ENCODE measurements around the gene DMAC2L.
"Not testable (repeated sequence)": the region's sequence is repeated elsewhere in the genome, so short reads cannot be mapped to it uniquely, and the experiment has no call there.

The DMAC2L gene

DNA sequence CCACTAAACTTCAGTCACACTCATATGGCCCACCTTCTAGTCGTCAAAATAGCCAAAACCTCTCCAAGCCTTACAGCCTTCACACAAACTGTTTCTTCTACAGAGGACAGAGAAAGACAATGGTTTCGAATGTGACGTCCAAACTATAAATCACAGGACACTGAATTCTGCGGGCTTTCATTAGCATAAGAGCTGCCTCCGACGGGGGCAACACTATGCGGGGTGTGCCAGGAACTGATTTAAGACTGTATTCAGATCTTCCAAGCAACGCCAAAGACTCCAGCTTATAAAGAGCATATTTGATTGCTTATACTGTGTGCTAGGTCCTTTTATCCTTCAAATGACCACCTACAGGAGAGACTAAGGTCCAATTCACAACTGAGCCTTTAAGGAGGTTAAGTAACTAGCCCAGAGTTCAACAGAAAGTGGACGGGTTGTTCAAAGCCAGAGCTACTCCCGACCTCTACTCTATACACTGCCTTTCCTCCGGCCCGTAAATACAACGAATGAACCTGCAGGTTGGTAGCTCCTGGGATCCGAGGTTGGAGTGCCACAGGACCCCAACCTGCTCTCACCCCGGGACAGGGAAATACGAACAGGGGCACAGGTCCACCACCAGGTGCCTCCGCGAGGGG is 670 bp upstream of the DMAC2L start:
- no peak for DNase-seq (ENCODE audit: insufficient read length, low spot score)
- no peak for FAIRE-seq
- TF ChIP-seq, protein P1, sequence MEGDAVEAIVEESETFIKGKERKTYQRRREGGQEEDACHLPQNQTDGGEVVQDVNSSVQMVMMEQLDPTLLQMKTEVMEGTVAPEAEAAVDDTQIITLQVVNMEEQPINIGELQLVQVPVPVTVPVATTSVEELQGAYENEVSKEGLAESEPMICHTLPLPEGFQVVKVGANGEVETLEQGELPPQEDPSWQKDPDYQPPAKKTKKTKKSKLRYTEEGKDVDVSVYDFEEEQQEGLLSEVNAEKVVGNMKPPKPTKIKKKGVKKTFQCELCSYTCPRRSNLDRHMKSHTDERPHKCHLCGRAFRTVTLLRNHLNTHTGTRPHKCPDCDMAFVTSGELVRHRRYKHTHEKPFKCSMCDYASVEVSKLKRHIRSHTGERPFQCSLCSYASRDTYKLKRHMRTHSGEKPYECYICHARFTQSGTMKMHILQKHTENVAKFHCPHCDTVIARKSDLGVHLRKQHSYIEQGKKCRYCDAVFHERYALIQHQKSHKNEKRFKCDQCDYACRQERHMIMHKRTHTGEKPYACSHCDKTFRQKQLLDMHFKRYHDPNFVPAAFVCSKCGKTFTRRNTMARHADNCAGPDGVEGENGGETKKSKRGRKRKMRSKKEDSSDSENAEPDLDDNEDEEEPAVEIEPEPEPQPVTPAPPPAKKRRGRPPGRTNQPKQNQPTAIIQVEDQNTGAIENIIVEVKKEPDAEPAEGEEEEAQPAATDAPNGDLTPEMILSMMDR (IDR thresholded peaks at IDR 0.05; ENCODE audit: insufficient read depth, missing control alignments): no peak

DNA sequence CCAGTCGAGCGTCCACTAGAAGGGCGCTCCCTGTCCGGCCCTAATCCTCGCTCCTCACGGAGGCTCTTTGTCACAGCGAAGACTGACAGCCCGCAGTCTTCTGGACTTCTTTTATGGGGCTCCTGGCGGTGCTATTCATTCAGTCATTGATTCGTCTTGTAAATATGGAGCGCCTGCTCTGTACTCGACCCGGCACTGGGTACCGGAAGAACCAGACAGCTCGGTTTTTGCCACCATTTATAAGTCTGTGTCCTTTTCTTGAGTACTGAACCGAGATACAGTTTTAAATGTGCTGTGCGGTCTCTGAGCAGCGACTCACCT is 570 bp downstream of the DMAC2L start:
- TF ChIP-seq, protein P1 (IDR thresholded peaks at IDR 0.05; ENCODE audit: insufficient read depth, missing control alignments): no peak
- DNase-seq (ENCODE audit: insufficient read length, low spot score) (no peak), FAIRE-seq (no peak)

DNA sequence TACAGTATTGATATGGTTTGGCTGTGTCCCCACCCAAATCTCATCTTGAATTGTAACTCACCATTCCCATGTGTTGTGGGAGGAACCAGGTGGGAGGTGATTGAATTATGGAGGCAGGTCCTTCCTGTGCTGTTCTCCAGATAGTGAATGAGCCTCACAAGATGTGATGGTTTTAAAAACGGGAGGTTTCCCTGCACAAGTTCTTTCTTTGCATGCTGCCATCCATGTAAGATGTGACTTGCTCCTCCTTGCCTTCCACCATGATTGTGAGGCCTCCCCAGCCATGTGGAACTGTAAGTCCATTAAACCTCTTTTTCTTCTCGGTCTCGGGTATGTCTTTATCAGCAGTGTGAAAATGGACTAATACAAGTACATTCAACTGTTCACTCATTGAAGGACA is 2.0 kb downstream of the DMAC2L start:
- FAIRE-seq; DNase-seq (ENCODE audit: insufficient read length, low spot score): not testable (repeated sequence)

DNA sequence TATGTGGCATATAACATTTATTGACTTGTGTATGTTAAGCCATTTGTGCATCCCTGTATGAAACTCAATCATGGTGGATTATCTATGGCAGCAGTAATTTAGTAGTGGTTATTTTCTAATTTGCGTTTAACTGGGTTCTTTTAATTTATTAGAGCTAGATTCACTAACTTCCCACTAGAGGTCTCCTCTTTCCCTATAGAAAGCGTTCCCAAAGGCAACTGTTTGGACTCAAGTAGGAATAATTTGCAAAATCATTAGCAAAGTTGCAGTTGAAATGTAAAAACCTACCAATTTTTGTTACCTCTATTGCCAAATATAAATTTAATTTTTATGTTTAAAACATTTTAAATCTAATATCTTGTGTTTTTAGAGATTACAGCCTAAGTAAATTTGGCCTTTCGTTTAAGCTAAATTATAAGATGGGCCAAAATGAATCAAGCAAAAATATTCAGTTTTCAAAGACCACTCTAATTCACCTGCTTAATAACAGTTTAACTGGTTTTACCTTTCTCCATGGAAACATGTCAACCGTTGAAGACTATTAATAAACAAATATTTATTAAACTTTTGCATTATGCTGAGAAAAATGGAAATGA is 6.0 kb downstream of the DMAC2L start:
- FAIRE-seq: no peak
- DNase-seq (ENCODE audit: insufficient read length, low spot score): no peak
- TF ChIP-seq, protein P1 (IDR thresholded peaks at IDR 0.05; ENCODE audit: insufficient read depth, missing control alignments): peak; percentile 63

DNA sequence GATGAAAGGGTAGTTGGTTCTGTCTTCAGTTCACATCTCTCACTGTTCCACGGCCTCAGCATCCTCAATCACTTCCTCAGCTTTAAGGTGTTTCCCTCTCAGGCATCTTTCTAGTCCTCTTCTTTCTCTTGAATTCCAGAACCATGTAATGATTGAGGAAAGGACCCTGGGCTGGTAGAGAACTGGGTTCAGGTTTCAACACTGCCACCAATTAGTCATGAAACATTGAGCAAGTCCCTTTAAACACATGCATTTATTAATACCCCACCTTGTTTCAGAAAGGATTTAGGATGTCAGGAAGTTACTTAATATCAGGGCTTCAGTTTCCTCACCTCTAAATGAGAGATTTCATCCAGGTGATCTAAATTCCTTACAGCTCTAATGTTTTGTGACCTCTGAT is 7.2 kb downstream of the DMAC2L start:
- TF ChIP-seq, protein P1 (IDR thresholded peaks at IDR 0.05; ENCODE audit: insufficient read depth, missing control alignments): no peak
- DNase-seq (ENCODE audit: insufficient read length, low spot score) (no peak), FAIRE-seq (no peak)

DNA sequence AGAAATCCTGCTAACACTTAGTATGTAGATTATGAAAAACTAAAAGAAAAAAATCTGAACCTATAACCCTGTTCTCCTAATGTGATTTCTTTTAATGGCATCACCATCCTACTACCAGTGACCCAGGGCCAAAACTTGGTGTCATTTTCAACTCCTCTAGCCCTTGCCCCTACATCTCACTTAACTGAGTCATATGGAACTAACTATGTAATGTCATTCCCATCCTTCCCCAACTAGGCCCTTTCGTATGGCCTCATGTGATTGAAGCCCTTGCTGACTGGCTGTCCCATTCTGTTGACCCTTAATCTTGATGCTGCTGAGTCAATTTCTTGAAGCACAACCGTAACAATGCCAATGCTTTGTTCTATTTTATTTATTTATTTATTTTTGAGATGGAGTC is 7.6 kb downstream of the DMAC2L start:
- FAIRE-seq (no peak), DNase-seq (ENCODE audit: insufficient read length, low spot score) (no peak)
- TF ChIP-seq, protein P1 (IDR thresholded peaks at IDR 0.05; ENCODE audit: insufficient read depth, missing control alignments): no peak

DNA sequence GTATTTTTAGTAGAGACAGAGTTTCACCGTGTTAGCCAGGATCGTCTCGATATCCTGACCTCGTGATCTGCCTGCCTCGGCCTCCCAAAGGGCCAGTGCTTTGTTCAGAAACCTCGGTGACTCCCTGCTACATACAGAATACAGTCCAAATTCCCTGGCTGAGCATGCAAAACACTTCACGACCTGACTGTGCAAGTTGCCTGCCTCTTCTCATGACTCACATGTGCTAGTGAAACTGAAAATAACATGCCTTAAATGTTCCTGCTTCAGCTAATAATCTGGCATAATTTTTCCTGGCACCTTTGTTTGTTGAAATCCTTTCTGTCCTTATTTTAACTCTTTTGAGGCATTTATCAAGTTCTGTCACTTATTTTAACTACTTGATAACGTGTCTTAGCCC is 8.2 kb downstream of the DMAC2L start:
- TF ChIP-seq, protein P1 (IDR thresholded peaks at IDR 0.05; ENCODE audit: insufficient read depth, missing control alignments): no peak
- FAIRE-seq (no peak), DNase-seq (ENCODE audit: insufficient read length, low spot score) (no peak)

All from D721Med (cell line).